ENCODE measurements around the gene STEAP1B. TPM values are rescaled to one million over a fixed set of nuclear protein-coding genes. Genes with fewer than 3 reads are reported as not detected.

Gene STEAP1B
- total and polyA plus RNA-seq, 2 of the 4 experiments (the other 2 are of a cell fraction): 7.9 to 13.8 TPM

DNA sequence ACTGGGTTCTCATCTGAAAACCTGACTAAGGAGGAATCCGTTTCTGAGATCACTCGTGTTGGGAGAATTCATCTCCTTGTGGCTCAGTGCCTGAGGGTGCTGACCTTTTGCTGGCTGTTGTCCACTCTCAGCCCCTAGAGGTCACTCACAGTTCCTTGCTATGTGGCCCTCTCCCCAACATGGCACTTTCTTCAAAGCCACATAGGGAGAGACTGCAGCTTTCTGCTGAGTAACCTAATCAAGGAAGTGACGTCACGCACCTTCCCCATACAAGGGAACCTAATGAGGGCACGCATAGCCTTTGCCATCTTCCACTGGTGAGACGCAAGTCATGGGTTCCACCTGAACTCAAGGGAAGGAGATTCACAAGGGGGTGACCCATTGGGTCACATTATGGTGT is 23.2 kb downstream of the STEAP1B start:
- H3K79me1 ChIP-seq (ENCODE audit: low read depth in 1 of 2, low read length in 2 of 2): no peaks in the 10 kb centered on the region
- dilution Hi-C loops (cut with HindIII; ENCODE audit: low sequenced_read_pairs, unreplicated experiment) (loop anchor here (25.0 kb wide), 1 partner anchor 365 kb away; no protein-coding TSS in a partner anchor), in situ Hi-C loops (cut with MboI; ENCODE audit: low sequenced_read_pairs) (no loop called here), intact Hi-C loops (cut with micrococcal nuclease) (no loop called here)
- no peak overlapping the region for H3K4me3 ChIP-seq (ENCODE audit: insufficient read depth, low read depth, low read length)
- H3K9me3 ChIP-seq (ENCODE audit: control insufficient read depth, insufficient read depth, low read length): no peaks in the 10 kb centered on the region
- H3K27me3 ChIP-seq (ENCODE audit: control insufficient read depth, insufficient read depth, low read length): no peaks in the 10 kb centered on the region
- no peak for DNase-seq
- no peak overlapping the region for H3K14ac ChIP-seq (replicated peaks; ENCODE audit: low read depth, low read length)
- H3K23ac ChIP-seq (ENCODE audit: low read depth, low read length): no peak overlapping the region
- CTCF ChIA-PET: interaction anchor here (1.5 kb wide), 1 partner anchor 367 kb away, joined by 3 read pairs; no protein-coding TSS in a partner anchor
- TF ChIP-seq MXI1 (IDR thresholded peaks at IDR 0.05; ENCODE audit: borderline replicate concordance, low read depth, low read length): no peak
- TF ChIP-seq POLR2A (IDR thresholded peaks at IDR 0.05; ENCODE audit: low read depth, low read length): no peak
- no peak for TF ChIP-seq BHLHE40 (IDR thresholded peaks at IDR 0.05; ENCODE audit: low read depth, low read length)
- no peak for TF ChIP-seq RAD21 (IDR thresholded peaks at IDR 0.05; ENCODE audit: low read length)
- TF ChIP-seq, protein P1, sequence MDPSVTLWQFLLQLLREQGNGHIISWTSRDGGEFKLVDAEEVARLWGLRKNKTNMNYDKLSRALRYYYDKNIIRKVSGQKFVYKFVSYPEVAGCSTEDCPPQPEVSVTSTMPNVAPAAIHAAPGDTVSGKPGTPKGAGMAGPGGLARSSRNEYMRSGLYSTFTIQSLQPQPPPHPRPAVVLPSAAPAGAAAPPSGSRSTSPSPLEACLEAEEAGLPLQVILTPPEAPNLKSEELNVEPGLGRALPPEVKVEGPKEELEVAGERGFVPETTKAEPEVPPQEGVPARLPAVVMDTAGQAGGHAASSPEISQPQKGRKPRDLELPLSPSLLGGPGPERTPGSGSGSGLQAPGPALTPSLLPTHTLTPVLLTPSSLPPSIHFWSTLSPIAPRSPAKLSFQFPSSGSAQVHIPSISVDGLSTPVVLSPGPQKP (IDR thresholded peaks at IDR 0.05; ENCODE audit: borderline replicate concordance, low read depth, low read length): no peak
- TF ChIP-seq CEBPB (IDR thresholded peaks at IDR 0.05; ENCODE audit: low read depth, low read length): no peak
- WGBS, 2 experiments (ENCODE audit: extremely low coverage in 2 of 2, insufficient read length in 1 of 2): 96% methylated on average over 4 of the region's 6 CpGs; no CpG with 5 or more reads in 1 of the 2 experiments
- H4K20me1 ChIP-seq (ENCODE audit: insufficient read depth, low read length): no peaks in the 10 kb centered on the region
- H3K27ac ChIP-seq (ENCODE audit: insufficient read depth, low read length): no peak overlapping the region
- no peak overlapping the region for H4K8ac ChIP-seq (ENCODE audit: low read depth in 2 of 2, low read length in 2 of 2)
- no peaks in the 10 kb centered on the region for H3K4me1 ChIP-seq (ENCODE audit: control insufficient read depth, insufficient read depth, low read length)
- H2AFZ ChIP-seq (replicated peaks; ENCODE audit: low read length, poor library complexity): no peak overlapping the region
- H2BK20ac ChIP-seq (ENCODE audit: low read depth, low read length): no peak overlapping the region
- no peak for ATAC-seq (ENCODE audit: low read depth)
- no peak overlapping the region for H3K4me2 ChIP-seq (ENCODE audit: low read depth, low read length)
- H4K91ac ChIP-seq (ENCODE audit: insufficient read depth, low read depth, low read length): no peak overlapping the region
- H4K5ac ChIP-seq (ENCODE audit: low read depth, low read length): no peak overlapping the region
- no peak overlapping the region for H2AK5ac ChIP-seq (ENCODE audit: low read depth, low read length)
- no peaks in the 10 kb centered on the region for H3K36me3 ChIP-seq (ENCODE audit: control insufficient read depth, insufficient read depth, low read length)
- H3K4ac ChIP-seq (ENCODE audit: low read depth, low read length): no peak overlapping the region
- no peak overlapping the region for H3K18ac ChIP-seq (ENCODE audit: low read depth, low read length)
- no peaks in the 10 kb centered on the region; the same call in 1 of the 2 replicates for H3K9me1 ChIP-seq (ENCODE audit: insufficient read depth, low read length)
- no peak overlapping the region for H3K9ac ChIP-seq (ENCODE audit: low read depth, low read length)
- BruUV-seq (replicated peaks): no TSS peak
- POLR2A ChIA-PET (ENCODE audit: unreplicated experiment): no interaction called here
- H2BK120ac ChIP-seq (ENCODE audit: low read depth, low read length): no peak overlapping the region
- no peak overlapping the region for H3K56ac ChIP-seq (ENCODE audit: extremely low read depth, insufficient read depth, low read length)
- H2BK5ac ChIP-seq (ENCODE audit: low read depth, low read length, poor library complexity, severe bottlenecking): no peak overlapping the region
- no peak overlapping the region for H2BK15ac ChIP-seq (ENCODE audit: low read depth, low read length)
- H2AK9ac ChIP-seq (replicated peaks; ENCODE audit: low read depth, low read length, poor library complexity): no peak overlapping the region
